ACC112 (cell line): Measurements from ENCODE around the gene TCEAL1.
"Not testable (repeated sequence)": the region's sequence is repeated elsewhere in the genome, so short reads cannot be mapped to it uniquely, and the experiment has no call there.

ENCODE experiments used
- H2AFZ ChIP-seq: fragments of 200-600 bp; sonication (generic); one replicate; pipeline ENCODE4 v1.6.0; 2017; ENCODE audit warnings: antibody characterized with exemption, low read length; ENCODE audit not compliant: unreplicated experiment
- H3K27ac ChIP-seq: fragments of 200-600 bp; sonication (generic); 2 replicates; pipeline ENCODE4 v1.5.1; 2014; ENCODE audit warnings: low read depth, mild to moderate bottlenecking, antibody characterized with exemption, low read length, moderate library complexity
- H3K27me3 ChIP-seq: fragments of 200-600 bp; sonication (generic); 2 replicates; pipeline ENCODE4 v1.6.1; 2014; ENCODE audit warnings: mild to moderate bottlenecking, antibody characterized with exemption, low read length, moderate library complexity, mixed read lengths; ENCODE audit not compliant: insufficient read depth
- H3K36me3 ChIP-seq: fragments of 200-600 bp; sonication (generic); 2 replicates; pipeline ENCODE4 v1.6.1; 2016; ENCODE audit warnings: mild to moderate bottlenecking, antibody characterized with exemption, low read length, moderate library complexity, mixed read lengths; ENCODE audit not compliant: insufficient read depth
- H3K4me1 ChIP-seq: fragments of 200-600 bp; sonication (generic); one replicate; pipeline ENCODE4 v1.6.1; 2016; ENCODE audit warnings: low read length, mixed read lengths; ENCODE audit not compliant: insufficient read depth, unreplicated experiment, control insufficient read depth
- H3K4me3 ChIP-seq: fragments of 200-600 bp; sonication (generic); 2 replicates; pipeline ENCODE4 v1.5.1; 2014; ENCODE audit warnings: mild to moderate bottlenecking, low read depth, low read length
- H3K79me2 ChIP-seq: fragments of 200-600 bp; sonication (generic); one replicate; pipeline ENCODE4 v1.6.0; 2016; ENCODE audit warnings: low read length; ENCODE audit not compliant: control insufficient read depth, unreplicated experiment, insufficient read depth

Gene TCEAL1

DNA sequence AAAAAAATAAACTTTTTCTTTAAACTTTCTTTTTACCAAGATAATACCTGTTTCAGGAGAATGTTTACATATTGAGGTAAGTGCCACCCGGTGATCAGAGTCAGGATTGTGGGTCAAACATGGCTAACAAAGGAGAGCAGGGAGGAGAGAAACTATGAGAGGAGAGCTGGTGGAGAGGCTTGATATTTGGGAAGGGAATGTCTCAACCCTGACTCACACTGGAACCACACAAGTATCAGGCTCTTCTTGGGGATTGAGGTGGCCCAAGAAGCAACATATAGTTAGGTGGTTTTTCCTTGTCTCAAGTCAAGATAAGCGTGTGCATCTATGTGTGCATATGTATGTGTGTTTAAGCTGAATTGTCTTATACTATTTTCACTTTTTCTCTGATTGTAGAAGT, 6.7 kb downstream of the TCEAL1 start:
- peaks cover 4% of the 10 kb centered on the region for H3K79me2 ChIP-seq
- H3K27me3 ChIP-seq: no peaks in the 10 kb centered on the region
- peaks cover 30% of the 10 kb centered on the region for H3K4me1 ChIP-seq
- no peak overlapping the region for H2AFZ ChIP-seq
- no peak overlapping the region for H3K27ac ChIP-seq
- H3K36me3 ChIP-seq: peaks cover 3% of the 10 kb centered on the region; the same call in 1 of the 2 replicates
- no peak overlapping the region for H3K4me3 ChIP-seq

DNA sequence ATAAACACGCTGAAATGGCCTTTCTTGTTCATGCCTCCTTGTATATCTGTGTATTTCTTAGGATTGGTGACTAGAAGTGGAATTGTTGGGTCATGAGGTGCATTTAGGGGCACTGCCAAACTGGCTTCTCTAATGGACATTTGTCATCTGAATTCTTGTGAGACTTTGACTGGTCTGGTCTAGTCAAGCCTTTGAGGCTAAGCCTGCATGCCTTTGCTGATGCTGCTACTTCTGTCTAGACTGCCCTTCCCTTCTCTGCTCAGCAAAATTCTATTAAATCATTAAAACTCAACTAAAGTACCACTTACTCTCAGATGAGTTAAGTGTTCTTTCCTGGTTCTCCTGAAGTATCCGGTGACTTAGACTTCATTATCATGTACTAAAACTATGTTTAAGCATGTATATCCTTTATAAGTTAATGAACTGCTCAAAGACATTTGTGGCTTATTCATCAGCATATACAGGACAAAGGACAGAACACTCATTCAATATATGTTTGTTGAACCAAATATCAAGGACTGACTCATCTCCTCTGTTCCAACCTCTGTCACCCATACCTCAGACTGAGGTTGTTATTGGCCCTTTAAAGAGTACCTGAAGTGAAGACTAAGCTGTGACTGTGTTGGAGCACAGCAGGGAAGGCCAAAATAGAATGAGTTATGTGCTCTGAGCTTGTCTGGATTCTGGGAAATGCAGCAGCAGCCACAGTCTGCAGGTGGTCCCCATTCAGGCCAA, 9.0 kb downstream of the TCEAL1 start:
- Histone ChIP-seq H3K79me2 (no peaks in the 10 kb centered on the region), H2AFZ (no peak overlapping the region), H3K4me3 (no peak overlapping the region), H3K36me3 (no peaks in the 10 kb centered on the region), H3K27me3 (no peaks in the 10 kb centered on the region), H3K27ac (peak overlapping the region; percentile 58), H3K4me1 (peaks cover 38% of the 10 kb centered on the region)

DNA sequence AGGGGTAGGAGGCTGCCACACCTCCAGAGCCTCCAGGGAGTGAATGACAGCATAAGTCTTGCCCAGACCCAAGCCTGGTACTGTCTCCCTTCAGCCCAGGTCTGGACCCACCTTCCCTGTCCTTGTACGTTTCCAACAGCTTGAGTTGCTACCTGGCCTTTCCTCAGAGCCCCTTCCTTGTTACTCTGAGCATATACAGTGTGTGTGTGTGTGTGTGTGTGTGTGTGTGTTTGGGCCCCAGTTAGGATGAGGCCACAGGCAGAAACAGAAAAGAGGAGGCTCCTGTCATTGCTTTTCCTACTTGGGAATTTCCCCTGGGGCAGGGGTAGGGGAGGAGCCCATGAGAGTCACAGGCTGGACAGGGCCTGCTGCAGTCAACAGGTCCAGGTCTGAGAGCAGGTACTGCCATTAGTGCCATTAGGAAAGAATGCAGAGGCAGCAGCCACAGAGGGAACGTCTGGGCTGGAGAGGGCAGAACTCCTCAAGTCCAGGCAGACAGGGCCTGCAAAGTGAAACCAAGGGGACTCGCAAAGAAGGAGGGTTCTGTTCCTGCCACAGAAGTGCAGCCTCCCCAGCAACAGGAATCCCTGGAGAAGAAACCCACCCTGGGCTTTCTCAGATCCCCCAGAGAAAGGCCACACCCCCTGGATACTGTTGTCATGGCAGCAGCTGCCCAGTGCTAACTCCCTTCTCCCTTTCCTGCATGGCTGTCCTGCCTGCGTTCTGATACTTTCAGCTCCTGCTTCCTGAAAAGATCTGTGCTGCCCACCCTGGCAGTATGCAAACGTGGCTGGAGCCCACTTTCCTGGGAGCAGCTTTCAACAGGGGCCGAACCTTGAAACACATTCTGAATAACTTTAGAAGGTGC, 9.9 kb downstream of the TCEAL1 start:
- Histone ChIP-seq H3K27ac (peak overlapping the region; percentile 87; the same call in 1 of the 2 replicates), H2AFZ (peak overlapping the region; percentile 60), H3K4me1 (peaks cover 38% of the 10 kb centered on the region)
- H3K79me2 ChIP-seq, H3K27me3 ChIP-seq, H3K36me3 ChIP-seq, H3K4me3 ChIP-seq: not testable (repeated sequence)

DNA sequence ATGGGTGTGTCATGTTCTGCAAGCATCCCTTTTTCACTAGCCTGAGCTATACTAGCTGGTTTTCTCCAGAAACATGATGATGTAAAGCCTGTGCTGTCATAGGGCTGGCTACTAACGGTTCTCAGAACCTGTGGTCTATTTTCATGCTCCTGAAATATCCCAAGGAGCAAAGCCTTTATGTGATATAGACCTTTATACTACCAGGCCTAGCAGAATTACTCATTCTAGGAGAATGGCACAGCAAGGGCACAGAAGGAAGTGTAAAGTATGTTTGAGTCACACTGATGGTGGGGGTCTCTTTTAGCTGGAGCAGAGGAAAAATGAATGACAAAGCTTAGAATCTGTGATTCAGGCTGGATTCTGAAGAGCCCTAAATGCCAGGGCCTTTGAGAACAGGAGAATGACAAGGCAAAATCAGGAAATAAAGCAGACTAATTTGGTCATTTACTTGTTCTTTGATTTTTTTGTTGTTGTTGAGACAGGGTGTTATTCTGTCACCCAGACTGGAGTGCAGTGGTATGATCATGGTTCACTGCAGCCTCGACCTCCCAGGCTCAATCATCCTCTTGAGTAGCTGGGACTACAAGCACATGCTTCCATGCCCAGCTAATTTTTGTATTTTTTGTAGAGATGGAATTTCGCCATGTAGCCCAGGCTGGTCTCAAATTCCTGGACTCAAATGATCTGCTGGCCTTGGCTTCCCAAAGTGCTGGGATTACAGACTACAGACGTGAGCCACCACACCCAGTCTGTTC, 11.8 kb downstream of the TCEAL1 start:
- Histone ChIP-seq H3K79me2 (no peaks in the 10 kb centered on the region), H3K4me3 (no peak overlapping the region), H3K36me3 (no peaks in the 10 kb centered on the region), H3K27ac (peak overlapping the region; percentile 87), H2AFZ (no peak overlapping the region), H3K4me1 (peaks cover 38% of the 10 kb centered on the region), H3K27me3 (no peaks in the 10 kb centered on the region)

DNA sequence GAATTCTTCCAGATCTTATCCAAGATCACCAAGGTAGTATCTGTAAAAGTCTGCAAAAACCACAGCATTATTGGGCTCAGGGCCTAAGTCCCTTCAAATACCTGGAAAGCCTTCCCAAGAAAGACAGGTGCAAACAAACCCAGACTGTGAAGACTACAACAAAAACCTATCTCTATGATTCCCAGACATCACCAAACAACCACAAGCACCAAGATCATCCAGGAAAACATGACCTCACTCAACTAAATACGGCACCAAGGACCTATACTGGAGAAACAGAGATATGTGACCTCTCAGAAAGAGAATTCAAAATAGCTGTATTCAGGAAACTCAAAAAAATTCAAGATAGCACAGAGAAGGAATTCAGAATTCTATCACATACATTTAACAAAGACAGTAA, 15.3 kb downstream of the TCEAL1 start:
- Histone ChIP-seq H3K4me3 (no peak overlapping the region), H3K4me1 (peaks cover 20% of the 10 kb centered on the region), H3K27me3 (no peaks in the 10 kb centered on the region), H3K79me2 (no peaks in the 10 kb centered on the region), H3K27ac (no peak overlapping the region), H3K36me3 (no peaks in the 10 kb centered on the region), H2AFZ (no peak overlapping the region)

DNA sequence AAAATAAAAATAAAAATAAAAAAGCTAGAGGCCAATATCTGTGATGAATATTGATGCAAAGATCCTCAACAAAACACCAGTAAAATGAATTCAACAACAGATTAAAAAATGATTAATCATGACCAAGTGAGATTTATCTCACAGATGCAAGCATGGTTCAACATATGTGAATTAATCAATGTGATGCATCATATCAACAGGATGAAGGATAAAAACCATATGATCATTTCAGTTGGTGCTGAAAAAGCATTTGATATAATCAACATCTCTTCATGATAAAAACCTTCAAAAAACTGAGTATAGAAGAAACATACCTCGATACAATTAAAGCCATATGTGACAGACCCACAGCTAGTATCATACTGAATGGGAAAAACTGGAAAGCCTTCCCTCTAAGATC, 18.9 kb downstream of the TCEAL1 start:
- Histone ChIP-seq H2AFZ (no peak overlapping the region), H3K4me1 (no peaks in the 10 kb centered on the region), H3K27ac (no peak overlapping the region), H3K79me2 (no peaks in the 10 kb centered on the region), H3K36me3 (no peaks in the 10 kb centered on the region), H3K4me3 (no peak overlapping the region), H3K27me3 (no peaks in the 10 kb centered on the region)

DNA sequence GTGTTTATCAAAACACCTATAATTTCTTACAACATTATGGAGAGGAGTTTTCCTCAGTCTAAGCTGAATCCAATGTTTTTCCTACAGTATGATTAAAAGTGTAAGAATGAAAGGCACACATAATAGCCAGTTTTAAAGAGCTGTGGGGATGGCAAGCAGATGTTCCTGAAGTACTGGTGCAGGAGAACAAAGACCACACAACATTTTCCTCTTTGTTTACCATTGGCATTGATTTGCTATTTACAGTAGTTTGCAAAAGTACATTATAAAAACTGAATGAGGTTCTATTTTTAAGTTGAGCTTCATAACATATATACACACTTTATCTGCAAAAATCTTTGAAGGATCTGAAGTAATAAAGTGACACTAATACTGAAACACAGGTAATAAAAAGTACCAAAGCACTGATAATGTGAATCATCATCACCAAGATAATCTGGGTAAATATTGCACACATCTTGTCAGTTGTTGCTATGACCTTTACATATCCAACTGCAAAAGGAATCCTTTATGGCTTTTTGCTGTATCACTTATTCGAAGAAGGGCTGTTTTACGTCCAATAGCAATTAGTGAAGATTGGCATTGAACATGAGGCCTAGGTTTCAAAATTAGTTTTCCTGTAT, 22.5 kb downstream of the TCEAL1 start:
- H3K4me1 ChIP-seq: peaks cover 8% of the 10 kb centered on the region
- no peak overlapping the region for H3K27ac ChIP-seq
- H3K27me3 ChIP-seq: no peaks in the 10 kb centered on the region
- no peak overlapping the region for H2AFZ ChIP-seq
- no peaks in the 10 kb centered on the region for H3K36me3 ChIP-seq
- H3K4me3 ChIP-seq: no peak overlapping the region
- H3K79me2 ChIP-seq: no peaks in the 10 kb centered on the region

DNA sequence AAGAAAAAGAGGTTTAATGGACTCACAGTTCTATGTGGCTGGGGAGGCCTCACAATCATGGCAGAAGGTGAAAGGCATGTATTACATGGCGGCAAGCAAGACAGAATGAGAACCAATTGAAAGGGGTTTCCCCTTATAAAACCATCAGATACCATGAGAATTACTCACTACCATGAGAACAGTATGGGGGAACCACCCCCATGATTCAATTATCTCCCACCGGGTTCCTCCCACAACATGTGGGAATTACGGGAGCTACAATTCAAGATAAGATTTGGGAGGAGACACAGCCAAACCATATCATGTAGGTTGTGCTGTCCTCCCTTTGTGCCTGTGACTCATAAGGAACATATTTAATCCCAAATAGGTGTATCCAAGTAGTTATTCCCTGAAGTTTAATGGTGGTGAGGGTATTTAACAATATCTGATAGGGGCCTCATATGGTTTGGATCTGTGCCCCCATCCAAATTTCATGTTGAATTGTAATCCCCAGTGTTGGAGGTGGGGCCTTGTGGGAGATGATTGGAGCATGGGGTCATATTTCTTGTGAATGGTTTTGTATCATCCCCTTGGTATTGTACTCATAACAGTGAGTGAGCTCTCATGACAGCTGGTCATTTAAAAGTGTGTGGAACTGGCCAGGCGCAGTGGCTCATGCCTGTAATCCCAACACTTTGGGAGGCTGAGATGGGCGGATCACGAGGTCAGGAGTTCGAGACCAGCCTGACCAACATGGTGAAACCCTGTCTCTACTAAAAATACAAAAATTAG, 26.6 kb downstream of the TCEAL1 start:
- not testable (repeated sequence) for H3K4me3 ChIP-seq, H3K27me3 ChIP-seq, H2AFZ ChIP-seq, H3K79me2 ChIP-seq, H3K36me3 ChIP-seq
- peak overlapping the region; percentile 98 for H3K27ac ChIP-seq
- peaks cover 22% of the 10 kb centered on the region for H3K4me1 ChIP-seq

DNA sequence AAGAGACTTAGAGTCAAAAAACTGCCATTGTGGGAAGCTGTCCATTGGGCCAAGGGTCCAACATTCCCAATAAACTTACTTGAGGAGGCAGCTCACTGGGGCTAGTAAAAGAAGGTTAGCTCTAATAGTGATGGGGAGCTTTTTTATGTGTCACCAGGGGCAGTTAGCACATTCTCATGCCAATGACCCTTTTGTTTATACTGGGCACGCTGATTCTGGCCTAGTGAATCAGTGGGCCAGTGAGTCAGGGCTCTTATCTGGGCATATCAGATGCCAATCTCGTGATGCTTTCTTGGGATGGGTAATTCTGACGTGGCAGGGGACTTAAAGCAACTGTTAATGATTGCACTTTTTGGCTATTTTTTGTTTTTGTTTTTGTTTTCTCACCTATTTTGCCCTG, 27.8 kb downstream of the TCEAL1 start:
- no peaks in the 10 kb centered on the region for H3K36me3 ChIP-seq
- peaks cover 22% of the 10 kb centered on the region for H3K4me1 ChIP-seq
- peak overlapping the region; percentile 3 for H2AFZ ChIP-seq
- no peaks in the 10 kb centered on the region for H3K79me2 ChIP-seq
- H3K27ac ChIP-seq: peak overlapping the region; percentile 98
- H3K27me3 ChIP-seq: no peaks in the 10 kb centered on the region
- no peak overlapping the region for H3K4me3 ChIP-seq

DNA sequence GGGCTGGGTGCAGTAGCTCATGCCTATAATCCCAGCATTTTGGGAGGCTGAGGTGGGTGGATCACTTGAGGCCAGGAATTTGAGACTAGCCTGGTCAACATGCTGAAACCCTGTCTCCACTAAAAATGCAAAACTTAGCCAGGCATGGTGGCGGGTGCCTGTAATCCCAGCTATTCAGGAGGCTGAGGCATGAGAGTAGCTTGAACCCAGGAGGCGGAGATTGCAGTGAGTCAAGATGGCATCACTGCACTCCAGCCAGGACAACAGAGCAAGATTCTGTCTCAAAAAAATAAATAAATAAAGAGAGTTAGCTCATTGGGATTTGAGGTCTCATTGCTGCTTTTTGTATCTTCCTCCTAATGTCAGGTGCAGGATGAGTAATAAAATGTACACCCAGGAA, 28.3 kb downstream of the TCEAL1 start:
- not testable (repeated sequence) for H3K79me2 ChIP-seq, H3K27me3 ChIP-seq, H3K4me3 ChIP-seq, H3K36me3 ChIP-seq
- peak overlapping the region; percentile 98 for H3K27ac ChIP-seq
- H3K4me1 ChIP-seq: peaks cover 22% of the 10 kb centered on the region
- H2AFZ ChIP-seq: peak overlapping the region; percentile 3
